Sigmoid colon (tissue), 4 donors: Measurements from ENCODE around the gene RHEB.

Experiments
- POLR2AphosphoS5 ChIP-seq, 4 donors: sonication (generic); formaldehyde crosslinking; IDR thresholded peaks; one replicate each; pipeline ENCODE4 v1.6.1; 2017; ENCODE audit warnings: antibody characterized with exemption in 4 of 4
- TF ChIP-seq, protein P1 (sequence below), 4 experiments: fragments of 450-650 bp in 3 of 4; fragments of 200-600 bp in 1 of 4; IDR thresholded peaks; one replicate each; pipeline ENCODE4 v1.5.1; 2016 to 2019; ENCODE audit warnings: antibody characterized with exemption in 4 of 4, mild to moderate bottlenecking in 3 of 4, moderate library complexity in 2 of 4

DNA sequence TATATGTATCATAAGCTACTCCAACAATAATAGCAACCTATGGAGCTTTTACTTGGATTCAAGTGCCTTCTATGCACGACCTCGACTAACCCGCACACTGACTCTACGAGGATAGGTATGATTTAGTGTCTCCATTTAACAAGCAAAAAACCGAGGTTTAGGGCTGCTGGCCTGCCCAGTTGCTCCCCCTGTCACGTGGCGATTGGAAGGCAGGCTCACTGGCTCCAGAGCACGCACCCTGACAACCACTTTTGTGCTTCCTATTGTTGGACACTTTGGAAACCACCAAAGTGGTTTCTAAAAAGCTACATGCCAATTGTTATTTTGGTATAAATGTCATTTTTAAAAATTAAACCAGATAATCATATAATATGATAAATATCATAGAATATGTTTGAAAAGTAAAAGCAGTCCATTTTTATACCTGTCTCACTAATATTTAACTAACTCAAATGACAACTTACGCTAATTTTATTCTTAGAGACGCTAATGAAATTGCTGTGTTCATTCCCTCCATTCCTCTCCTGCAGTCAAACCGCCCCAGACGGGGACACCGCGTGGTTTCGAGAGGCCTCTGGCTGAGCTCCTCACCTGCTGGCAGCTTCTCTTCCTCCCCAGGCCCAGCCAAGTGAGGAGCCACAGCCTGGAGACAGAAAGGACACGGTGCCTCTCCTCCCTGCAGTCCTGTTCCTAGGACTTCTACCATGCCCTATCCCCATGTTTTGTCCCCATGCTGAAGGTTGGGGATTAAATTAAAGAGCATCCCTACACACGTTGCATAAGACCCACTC is 22.2 kb upstream of the RHEB start:
- TF ChIP-seq, protein P1, sequence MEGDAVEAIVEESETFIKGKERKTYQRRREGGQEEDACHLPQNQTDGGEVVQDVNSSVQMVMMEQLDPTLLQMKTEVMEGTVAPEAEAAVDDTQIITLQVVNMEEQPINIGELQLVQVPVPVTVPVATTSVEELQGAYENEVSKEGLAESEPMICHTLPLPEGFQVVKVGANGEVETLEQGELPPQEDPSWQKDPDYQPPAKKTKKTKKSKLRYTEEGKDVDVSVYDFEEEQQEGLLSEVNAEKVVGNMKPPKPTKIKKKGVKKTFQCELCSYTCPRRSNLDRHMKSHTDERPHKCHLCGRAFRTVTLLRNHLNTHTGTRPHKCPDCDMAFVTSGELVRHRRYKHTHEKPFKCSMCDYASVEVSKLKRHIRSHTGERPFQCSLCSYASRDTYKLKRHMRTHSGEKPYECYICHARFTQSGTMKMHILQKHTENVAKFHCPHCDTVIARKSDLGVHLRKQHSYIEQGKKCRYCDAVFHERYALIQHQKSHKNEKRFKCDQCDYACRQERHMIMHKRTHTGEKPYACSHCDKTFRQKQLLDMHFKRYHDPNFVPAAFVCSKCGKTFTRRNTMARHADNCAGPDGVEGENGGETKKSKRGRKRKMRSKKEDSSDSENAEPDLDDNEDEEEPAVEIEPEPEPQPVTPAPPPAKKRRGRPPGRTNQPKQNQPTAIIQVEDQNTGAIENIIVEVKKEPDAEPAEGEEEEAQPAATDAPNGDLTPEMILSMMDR (IDR thresholded peaks at IDR 0.05) = no peak
- TF ChIP-seq POLR2AphosphoS5 (IDR thresholded peaks at IDR 0.05) = no peak
